DMS114 treated with DMSO at 0.1 percent for 48 hours (cell line): ENCODE measurements around the gene MAP3K12.
"Not testable (repeated sequence)": the region's sequence is repeated elsewhere in the genome, so short reads cannot be mapped to it uniquely, and the experiment has no call there.

Source experiments
- DNase-seq: peaks from one replicate; lab custom pipeline; 2025; ENCODE audit not compliant: unreplicated experiment; lab: John Stamatoyannopoulos, UW

The MAP3K12 gene, protein sequence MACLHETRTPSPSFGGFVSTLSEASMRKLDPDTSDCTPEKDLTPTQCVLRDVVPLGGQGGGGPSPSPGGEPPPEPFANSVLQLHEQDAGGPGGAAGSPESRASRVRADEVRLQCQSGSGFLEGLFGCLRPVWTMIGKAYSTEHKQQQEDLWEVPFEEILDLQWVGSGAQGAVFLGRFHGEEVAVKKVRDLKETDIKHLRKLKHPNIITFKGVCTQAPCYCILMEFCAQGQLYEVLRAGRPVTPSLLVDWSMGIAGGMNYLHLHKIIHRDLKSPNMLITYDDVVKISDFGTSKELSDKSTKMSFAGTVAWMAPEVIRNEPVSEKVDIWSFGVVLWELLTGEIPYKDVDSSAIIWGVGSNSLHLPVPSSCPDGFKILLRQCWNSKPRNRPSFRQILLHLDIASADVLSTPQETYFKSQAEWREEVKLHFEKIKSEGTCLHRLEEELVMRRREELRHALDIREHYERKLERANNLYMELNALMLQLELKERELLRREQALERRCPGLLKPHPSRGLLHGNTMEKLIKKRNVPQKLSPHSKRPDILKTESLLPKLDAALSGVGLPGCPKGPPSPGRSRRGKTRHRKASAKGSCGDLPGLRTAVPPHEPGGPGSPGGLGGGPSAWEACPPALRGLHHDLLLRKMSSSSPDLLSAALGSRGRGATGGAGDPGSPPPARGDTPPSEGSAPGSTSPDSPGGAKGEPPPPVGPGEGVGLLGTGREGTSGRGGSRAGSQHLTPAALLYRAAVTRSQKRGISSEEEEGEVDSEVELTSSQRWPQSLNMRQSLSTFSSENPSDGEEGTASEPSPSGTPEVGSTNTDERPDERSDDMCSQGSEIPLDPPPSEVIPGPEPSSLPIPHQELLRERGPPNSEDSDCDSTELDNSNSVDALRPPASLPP

DNA sequence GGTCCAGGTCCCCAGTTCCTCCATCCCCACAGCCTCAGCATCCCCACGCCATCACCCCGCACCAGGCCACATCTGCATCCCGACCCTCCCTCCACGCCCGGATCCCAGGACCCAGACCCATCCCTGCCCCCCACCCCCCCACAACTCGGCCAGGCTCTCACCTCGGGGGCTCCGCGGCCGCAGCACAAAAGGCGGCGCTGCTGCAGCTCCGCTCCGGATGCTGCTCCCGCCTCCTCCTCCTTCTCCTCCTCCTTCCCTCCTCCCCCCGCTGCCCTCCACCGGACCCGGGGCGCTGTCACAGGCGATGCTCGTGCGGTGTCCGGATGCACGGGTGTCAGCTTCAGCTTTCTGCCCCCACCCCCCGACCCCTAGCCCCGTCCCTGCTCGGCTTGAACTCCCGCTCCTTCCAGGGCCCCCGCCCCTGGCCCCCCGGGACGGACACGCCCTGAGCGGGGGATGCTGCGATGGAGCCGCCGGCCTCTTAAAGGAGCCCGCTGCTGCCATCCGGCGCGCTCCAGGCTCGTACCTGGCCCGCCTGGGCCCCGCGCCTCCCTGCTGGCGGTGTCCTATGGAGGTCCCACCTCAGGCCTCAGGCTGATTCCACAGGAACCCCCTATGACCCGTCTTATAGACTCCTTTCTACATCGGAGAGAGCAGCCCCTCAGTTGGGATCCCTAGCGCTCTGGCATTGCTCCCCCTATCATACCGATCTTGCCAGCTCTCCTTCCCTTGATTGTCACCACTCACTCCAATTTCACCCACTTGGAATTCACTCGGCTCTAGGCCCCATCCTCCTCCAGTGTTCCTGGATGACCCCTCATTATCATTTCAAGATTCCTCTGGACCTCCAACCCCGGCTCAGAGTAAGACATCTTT, at the start of gene MAP3K12:
Gene MAP3K12 (minus strand): TSS at position 193 of the 876 bp plus-strand sequence. CDS start 12,067 bp downstream, outside the sequence.
- DNase-seq, result peak; percentile 56

DNA sequence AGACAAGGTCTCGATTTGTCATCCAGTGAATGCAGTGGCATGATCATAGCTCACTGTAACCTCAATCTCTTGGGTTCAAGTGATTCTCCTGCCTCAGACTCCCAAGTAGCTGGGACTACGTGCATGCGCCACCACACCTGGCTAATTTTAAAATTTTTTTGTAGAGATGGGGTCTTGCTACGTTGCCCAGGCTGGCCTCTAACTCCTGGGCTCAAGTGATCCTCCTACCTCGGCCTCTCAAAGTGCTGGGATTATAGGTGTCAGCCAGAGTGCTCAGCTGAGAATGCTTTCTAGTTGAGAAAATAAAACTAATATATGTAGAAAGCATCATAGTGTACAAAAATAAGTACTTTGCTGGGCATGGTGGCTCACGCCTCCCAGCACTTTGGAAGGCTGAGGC, 49.1 kb upstream of the MAP3K12 start:
- not testable (repeated sequence) for DNase-seq

DNA sequence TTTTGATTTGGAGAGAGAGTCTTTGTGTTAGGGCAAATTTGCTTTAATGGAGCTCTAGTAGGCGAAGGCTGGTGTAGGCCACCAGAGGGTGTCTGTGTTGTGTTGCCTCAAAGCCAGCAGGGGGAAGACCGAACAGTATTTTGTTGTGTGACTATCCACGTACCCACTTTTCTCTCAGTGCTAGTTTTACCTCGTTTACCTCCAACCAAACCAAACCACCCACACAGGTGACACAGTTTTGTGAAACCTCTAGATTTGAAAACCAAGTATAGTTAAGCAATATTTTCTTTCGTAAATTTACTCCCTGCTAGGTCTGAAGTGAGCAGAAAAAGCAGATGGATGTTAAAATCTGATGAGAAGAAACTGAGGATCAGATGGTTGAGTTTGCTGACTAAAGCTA, 44.3 kb upstream of the MAP3K12 start:
- DNase-seq, result peak; percentile 70

DNA sequence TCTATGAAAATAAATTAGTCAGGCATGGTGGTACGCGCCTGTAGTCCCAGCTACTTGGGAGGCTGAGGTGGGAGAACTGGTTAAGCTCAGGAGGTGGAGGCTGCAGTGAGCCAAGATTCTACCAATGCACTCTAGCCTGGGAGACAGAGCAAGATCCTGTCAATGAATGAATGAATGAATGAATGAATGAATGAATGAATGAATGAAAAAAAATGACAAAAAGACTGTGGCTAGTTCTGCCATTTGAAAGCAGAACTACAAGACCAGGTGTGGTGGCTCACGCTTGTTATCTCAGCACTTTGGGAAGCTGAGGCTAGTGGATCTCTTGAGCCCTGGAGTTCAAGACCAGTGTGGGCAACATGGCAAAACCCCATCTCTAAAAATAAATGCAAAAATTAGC, 40.3 kb upstream of the MAP3K12 start:
- DNase-seq, result no peak

DNA sequence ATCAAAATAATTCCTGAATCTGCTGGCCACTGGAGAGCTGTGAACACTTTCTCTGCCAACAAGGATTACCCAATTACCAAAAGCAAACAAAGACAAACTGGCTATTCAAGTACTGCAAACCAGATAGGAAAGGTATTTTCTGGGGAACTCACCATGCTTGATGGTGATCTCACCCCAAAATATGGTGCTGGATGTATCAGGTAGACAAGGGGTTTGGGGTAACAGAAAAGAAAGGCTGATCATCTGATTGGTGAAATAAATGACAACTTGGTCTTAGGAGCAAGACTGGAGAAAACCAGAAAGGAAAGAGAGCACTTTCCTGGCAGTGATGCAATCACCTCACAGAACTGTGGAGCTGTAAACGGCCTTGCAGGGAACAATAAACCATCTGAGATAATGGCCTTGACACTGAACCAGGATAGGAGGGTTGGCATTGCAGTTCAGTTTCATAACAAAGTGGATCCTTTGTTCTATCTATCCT, 39.0 kb upstream of the MAP3K12 start:
- no peak for DNase-seq

DNA sequence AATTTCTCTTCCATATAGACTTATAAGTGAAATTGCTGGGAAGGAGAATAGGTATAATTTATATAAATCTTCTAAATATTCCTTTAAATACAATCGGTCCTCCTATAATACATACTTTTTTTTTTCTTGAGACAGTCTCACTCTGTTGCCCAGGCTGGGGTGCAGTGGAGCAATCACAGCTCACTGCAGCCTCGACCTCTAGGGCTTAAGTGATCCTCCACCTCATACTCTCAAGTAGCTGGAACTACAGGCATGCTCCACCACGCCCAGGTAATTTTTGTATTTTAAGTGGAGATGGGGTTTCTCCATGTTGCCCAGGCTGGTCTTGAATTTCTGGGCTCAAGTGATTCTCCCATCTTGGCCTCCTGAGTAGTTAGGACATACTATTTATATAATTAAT, 37.7 kb upstream of the MAP3K12 start:
- DNase-seq, result no peak

DNA sequence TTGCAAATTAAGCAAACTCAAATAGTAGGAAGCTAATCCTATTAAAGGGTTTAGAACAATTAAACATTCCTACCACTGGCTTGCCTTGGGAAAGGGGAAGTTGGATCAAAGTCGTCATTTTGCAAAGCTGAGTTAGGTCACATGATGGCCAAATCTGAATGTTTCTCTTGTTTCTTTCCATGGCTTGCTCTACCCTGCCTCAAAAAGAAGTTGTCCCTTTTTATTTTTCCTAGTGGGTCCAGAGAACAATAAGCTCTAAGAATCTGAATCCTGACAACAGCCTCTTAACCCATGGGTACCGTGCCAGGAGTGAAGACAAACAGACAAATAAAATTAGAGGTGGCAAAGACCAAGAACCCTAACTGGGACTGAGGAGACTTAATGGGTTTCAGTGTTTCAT, 34.2 kb upstream of the MAP3K12 start:
- DNase-seq, result no peak

DNA sequence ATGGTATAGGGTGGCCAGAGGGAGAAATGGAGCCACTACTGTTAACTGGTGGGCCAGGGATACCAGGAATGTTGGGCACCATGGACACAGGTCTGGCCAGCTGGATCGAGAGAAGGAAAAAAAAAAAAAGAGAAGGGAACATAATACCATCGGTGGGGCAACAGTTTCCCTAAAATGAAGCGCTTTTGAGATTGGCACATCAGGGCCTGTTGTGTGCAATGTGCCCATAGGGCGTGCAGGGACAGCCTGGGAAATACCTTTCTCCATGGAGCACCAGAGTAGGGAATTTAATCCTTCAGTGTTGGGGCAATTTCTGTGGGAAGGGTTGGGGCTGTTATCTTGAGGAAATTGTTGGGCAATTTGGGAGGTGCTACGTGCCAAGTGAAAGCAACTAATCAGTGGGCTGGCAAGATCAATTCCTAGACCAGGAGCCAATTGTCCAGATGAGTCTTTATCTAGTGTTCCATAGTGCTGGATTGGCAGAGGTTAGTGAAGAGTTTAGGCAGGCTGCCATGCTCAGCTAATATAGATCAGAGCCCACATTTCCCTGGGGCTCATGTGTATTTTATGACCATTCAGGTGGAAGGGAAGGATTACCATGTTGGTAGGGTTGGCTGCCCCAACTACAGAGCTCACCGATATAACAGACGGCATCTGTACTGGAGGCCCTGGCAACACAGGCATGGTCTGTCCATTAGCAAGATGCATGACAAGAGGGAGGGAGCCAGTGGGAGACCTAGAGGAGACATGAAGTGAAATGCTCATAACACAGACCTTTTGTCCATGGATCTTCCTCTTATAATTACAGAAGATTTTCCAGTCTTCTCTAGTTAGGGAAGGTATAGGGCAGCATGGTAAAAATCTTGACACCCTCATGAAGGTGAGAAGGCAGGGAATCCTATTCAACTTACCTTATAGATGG, 33.5 kb upstream of the MAP3K12 start:
- no peak for DNase-seq

DNA sequence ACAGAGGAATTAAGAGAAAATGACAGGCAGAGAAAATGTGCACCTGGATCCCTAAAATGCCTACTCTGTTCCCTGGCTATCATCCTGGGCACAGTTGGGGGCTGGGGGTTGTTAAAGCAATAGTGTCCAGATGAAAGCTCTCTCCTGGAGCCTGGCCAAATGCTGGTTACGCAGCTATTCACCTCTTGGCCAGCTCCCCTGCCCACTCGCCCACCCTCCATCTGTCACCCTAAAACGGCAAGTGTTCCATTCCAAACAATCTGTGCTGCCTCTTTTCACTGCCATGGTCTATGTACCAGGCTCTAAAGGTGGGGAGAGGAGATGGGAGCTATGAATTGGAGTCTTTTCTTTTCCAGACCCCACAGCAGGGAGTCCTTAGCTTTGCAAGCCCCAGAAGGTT, 32.8 kb upstream of the MAP3K12 start:
- DNase-seq, result no peak

DNA sequence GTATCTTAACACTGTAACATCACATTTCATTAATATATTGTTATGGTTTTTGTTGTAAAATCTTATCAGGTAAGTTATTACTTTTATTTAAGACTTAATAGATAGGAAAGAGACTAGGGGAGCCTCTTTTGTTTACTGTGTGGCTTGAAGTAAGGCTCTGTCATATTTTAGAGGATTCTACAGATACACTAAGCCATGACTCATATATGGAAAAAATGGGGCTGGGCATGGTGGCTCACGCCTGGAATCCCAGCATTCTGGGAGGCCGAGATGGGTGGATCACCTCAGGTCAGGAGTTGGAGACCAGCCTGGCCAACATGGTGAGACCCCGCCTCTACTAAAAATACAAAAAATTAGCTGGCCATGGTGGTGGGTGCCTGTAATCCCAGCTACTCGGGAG, 31.7 kb upstream of the MAP3K12 start:
- no peak for DNase-seq

DNA sequence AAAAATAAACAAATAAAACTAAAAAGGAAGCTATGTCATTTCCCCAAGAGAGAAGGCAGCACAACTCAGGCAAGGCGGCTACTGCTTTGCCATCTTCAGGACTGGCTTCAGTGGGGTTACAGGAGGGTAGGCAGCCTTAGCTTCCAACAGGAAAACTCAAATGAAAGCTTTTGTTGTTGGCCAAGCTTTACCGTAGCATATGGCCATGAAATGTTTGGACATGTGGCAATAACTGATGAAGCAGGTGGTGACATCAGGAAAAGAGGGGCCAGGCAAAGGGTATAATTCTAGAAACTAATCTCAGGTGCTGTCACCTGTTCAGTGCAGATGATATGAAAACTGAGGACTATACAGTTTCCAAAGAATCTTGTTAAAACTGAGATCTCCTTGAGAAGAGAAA, 30.8 kb upstream of the MAP3K12 start:
- no peak for DNase-seq

DNA sequence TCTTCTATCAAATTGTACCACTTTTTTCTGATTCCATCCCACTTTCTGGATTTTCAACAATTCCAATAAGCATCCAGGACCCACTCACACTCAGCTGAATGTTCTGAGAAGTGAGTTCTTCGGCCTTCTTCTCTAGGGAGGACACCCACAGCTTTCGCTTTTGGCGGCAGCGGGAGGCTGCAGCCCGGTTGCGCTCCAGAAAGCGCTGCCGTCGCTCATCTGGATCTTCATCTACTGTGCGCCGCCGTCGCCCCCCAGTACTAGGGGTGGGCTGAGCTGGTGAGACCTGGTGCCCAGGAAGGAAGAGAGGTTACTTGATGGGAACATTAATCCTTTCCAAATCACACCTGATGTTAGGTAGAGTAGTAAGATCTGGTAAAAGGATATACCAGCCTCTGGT, 25.2 kb upstream of the MAP3K12 start:
- no peak for DNase-seq

DNA sequence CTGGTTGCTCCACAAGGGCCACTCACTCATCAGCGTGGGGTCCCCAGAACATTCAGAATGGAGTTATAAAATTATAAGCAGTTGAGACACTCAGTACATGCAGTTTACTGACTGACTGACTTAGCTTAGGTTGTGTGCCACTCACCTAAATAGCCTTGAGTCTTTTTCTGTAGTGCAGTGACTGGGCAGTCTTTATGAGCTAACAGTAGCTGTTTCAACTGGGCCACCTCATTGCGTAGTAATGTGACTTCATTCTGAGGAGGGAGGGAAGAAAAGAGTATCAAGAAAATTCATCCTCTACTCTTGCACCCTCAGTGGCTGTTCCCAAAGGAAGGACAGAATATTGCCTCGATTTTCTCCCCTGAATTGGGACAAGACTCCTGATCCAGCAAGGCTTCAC, 23.9 kb upstream of the MAP3K12 start:
- no peak for DNase-seq

DNA sequence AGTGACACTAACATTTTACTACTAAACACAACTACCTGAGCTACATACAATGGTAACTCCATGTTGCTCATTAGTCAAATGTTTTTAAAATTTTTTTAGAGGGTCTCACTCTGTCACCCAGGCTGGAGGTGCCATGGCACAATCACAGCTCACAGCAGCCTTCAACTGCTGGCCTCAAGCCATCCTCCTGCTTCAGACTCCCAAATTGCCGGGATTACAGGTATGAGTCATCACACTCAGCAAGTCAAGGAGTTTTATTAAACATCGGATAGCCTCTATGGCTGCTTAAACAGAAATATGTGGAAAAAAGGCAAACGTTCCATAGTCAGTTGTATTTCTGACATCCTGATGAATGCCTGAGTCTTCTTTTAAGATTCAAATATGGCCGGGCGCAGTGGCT, 19.1 kb upstream of the MAP3K12 start:
- no peak for DNase-seq

DNA sequence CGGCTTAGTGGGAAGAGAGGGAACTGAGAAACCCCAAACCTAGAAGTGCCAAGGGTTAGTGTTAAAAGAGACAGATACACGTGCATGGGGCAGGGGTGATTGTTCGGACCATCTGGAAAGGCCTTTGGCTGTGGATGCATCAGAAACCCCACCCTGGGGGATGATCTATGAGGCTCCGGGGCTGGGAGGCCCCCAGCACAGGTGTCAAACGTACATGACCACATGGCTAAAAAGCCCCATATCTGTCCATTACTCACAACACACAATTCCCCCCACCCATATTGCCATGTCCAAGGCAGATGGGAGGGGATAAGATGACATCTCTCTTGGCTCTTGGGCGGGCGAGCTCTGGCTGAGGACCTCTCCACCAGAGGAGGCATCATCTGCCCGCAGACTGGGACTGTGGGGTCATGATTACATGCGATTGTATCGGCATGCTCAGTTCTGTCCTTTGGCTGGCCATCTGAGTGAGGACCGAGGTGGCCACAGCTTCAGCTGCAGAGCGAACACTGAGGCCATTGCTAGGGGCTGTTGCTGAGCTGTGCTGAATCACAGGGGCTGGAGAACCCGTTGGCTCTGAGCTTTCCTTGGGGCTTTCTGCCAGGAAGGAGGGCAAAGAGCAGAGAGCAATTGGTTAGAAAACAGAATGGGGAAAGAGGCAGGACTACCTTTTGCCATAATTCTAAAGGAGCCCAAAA, 17.6 kb upstream of the MAP3K12 start:
- no peak for DNase-seq

DNA sequence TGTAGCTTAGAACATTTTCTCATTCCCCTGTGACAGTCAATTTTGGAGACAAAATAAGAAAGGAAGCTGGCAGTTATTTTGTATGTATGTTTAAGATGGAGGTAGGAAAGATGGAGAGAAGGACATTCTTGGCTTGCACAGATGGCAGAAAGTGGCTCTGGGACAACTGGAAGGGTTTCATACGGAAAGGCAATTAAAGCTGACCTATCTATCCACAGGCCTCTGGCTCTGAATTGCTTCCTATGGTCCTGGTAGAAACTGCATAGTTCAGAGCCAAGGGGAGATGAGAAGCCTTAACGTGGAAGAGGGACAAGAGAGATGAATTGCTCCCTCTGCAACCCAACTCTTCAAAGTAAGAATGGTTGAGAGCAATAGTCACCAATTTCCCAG, 16.0 kb upstream of the MAP3K12 start:
- no peak for DNase-seq

DNA sequence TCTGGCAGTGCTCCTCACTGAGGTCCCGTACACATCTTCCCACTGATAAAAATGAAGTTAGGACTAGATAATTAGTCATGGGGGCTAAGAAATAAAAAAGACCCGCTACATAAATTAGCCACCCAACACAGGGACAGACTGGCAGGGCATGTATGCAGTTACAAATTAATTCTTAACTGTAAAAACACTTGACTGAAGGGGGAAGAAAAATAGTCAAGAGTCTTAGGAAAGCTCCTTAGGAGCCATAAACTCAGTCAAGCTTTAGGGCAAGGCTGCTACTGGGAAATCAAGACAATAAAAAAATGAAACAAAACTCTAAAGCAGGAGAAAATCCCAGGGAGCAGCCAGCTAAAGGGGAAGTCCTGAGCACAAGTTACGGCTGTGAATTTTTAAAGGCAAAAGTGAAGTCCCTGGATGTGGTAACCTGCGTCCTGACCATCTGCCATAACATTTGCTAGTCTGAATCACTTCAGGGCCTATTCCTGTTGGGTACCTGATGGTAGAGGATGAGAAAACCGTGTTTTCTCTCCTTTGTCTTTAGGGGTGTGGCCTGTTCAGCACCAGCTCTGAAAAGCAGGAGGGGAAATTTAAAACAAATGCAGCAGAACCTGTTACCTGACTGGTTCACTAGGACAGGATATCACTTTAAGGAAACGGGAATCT, 15.5 kb upstream of the MAP3K12 start:
- no peak for DNase-seq

DNA sequence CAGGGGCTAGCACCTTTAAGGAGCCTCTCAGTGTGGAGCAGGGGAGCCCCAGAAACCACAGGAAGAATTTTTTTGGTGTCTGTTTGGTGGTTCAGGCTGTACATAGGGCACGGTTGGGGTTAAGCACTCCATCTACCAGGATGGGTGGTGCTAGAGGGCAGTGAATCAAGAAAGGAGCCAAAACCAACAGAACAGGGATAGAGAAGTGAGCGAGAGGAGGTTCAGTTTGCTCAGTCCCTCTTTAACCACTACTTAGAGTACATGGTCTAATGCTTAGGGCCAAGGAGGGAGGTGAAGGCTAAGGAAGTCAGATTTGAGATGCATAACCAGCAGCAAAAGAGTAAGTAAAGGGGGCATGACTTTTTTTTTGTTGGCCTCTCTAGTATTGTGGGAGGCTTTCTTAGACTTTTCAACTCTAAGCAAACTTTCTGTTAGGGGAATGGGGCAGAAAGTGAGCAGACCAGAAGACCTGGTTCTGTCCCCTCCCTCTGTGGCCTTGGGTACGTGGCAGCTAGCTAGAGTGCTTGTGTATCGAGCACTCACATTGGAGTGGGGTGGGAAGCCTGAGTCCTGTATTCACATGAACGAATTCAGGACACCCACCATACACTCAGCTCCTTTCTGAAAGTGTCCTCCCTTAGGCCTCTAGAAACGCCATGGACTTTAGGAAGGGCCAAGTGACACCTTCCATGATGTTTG, 14.6 kb upstream of the MAP3K12 start:
- DNase-seq, result no peak
